Ovary (tissue), 9 donors: ENCODE data around the gene ANKRD1. TPM values are rescaled to one million over a fixed set of nuclear protein-coding genes. Genes with fewer than 3 reads are reported as not detected.
A peak's percentile ranks its signal among the peaks of the same experiment; 100 is the strongest.
"Not testable (repeated sequence)": the region's sequence is repeated elsewhere in the genome, so short reads cannot be mapped to it uniquely, and the experiment has no call there.

Source experiments
- DNase-seq, 5 donors: peaks; one replicate each; pipeline ENCODE4 v3.0.0-alpha.2; 2019 to 2020
- H3K27ac ChIP-seq, 2 donors: fragments of 200-600 bp; one replicate each; pipeline versions ENCODE4 v1.5.1 to v1.8.0; 2019 to 2022
- H3K27me3 ChIP-seq: fragments of 200-600 bp; one replicate; pipeline ENCODE4 v1.8.0; 2022
- H3K36me3 ChIP-seq: fragments of 200-600 bp; sonication (generic); one replicate; pipeline ENCODE4 v1.5.1; 2019
- H3K4me1 ChIP-seq: one replicate; pipeline ENCODE4 v1.8.1; 2013; ENCODE audit warnings: mild to moderate bottlenecking, moderate library complexity; ENCODE audit not compliant: insufficient read depth
- H3K4me3 ChIP-seq: fragments of 200-600 bp; sonication (generic); one replicate; pipeline ENCODE4 v1.5.1; 2017
- H3K9me3 ChIP-seq, 2 donors: fragments of 200-600 bp in 1 of 2; sonication (generic) in 1 of 2; one replicate each; pipeline versions ENCODE4 v1.5.1 to v1.8.1; 2013 to 2019; ENCODE audit warnings: mild to moderate bottlenecking in 1 of 2, moderate library complexity in 1 of 2
- CTCF ChIP-seq, 3 donors: fragments of 450-650 bp in 2 of 3; fragments of 200-600 bp in 1 of 3; IDR thresholded peaks; one replicate each; pipeline versions ENCODE4 v1.5.1 to v1.8.0; 2016 to 2022; ENCODE audit warnings: antibody characterized with exemption in 3 of 3, mild to moderate bottlenecking in 1 of 3
- EP300 ChIP-seq: sonication (generic); formaldehyde crosslinking; IDR thresholded peaks from one replicate; pipeline ENCODE4 v1.6.1; 2017; ENCODE audit warnings: antibody characterized with exemption
- POLR2A ChIP-seq: fragments of 450-650 bp; IDR thresholded peaks from one replicate; pipeline ENCODE4 v1.6.1; 2017; ENCODE audit warnings: antibody characterized with exemption, mild to moderate bottlenecking, moderate library complexity
- WGBS, 3 donors: extraction: QIAGEN DNeasy Blood & Tissue Kit in 1 of 3; methylation state at CpG; one replicate each; pipeline versions ENCODE4 v1.1.5 to v1.1.7; 2013 to 2017; 5-methylcytosine and 5-hydroxymethylcytosine counted together
- intact Hi-C, 4 donors: fragments of 100-400 bp; cut with DNase I; formaldehyde crosslinking; loops; one replicate each; pipeline versions ENCODE4 v1.11.0 to v1.15.1; 2022 to 2023
- polyA plus RNA-seq, 2 donors: library from polyadenylated mRNA; stranded (reverse); fragments of 200-250 nt in 1 of 2; fragments of 350-450 nt in 1 of 2; fragmentation: Illumina TruSeq in 1 of 2; extraction: RNeasy Lipid Tissue Mini Kit (QIAGEN cat#74804) in 1 of 2; gene quantifications; one replicate each; pipeline ENCODE4 v1.2.3, GENCODE V29; 2013 to 2014
- total RNA-seq, 7 donors: library from RNA; depleted of rRNA in 2 of 7; stranded (reverse); fragments of >200 nt in 2 of 7; fragmentation: NEBNext Ultra II Directional in 3 of 7; extraction: Animal tissue kit (Norgen Biotek cat#: 25700) in 3 of 7; gene quantifications; one replicate each; pipeline versions ENCODE4 v1.1.0 to v1.2.4, GENCODE V29; 2016 to 2023
- donor health status: DM: no; HTN: no; CAD: no; lungs with moderate emphysema.
- donor health status: DM: no; HTN: no; CAD: no.
- donor health status: Bipolar disorder and iron deficiency.
- donor health status: DM: yes; HTN: yes; CAD: no.
- donor health status: DM: no; HTN: no; CAD: no.
- donor health status: DM: yes; HTN: yes; CAD: no.

The ANKRD1 gene
- total and polyA plus RNA-seq, 9 donors: 0.27 to 0.84 (median 0.36) TPM; not detected in 4

GRCh38 chr10:90880059-90880719 lies 40.7 kb downstream of the ANKRD1 start:
- H3K9me3 ChIP-seq, intact Hi-C loops, H3K27me3 ChIP-seq, H3K4me1 ChIP-seq, H3K27ac ChIP-seq, DNase-seq, H3K36me3 ChIP-seq, H3K4me3 ChIP-seq: not testable (repeated sequence)
- peak in 1 of 3 donors; percentile 15 for TF ChIP-seq CTCF (IDR thresholded peaks at IDR 0.05)
- WGBS, 3 donors: 67 to 70% (median 69%) methylated on average over 8 of the region's 8 CpGs

- Histone ChIP-seq H3K27me3 (no peaks in the 10 kb centered on the region), H3K4me3 (no peak overlapping the region), H3K27ac (no peak overlapping the region), H3K36me3 (no peaks in the 10 kb centered on the region), H3K9me3 (no peaks in the 10 kb centered on the region), H3K4me1 (no peaks in the 10 kb centered on the region)
- TF ChIP-seq POLR2A: no peak
- no peak for TF ChIP-seq CTCF (IDR thresholded peaks at IDR 0.05)
- TF ChIP-seq EP300: no peak
- no peak for DNase-seq
- intact Hi-C loops: no loop called here
- WGBS, 3 donors: 77 to 82% (median 78%) methylated on average over 2 of the region's 2 CpGs
These were observed 41.8 kb downstream of the ANKRD1 start for GRCh38 chr10:90879062-90879461.

- 13 to 23% (median 19%) methylated on average over 8 of the region's 8 CpGs for WGBS, 3 donors
- TF ChIP-seq POLR2A: no peak
- no peak for TF ChIP-seq EP300
- no peak for TF ChIP-seq CTCF (IDR thresholded peaks at IDR 0.05)
- H3K4me1 ChIP-seq: no peaks in the 10 kb centered on the region
- no peak overlapping the region for H3K27ac ChIP-seq
- intact Hi-C loops: no loop called here
- no peaks in the 10 kb centered on the region for H3K9me3 ChIP-seq
- H3K4me3 ChIP-seq: peak overlapping the region; percentile 67
- no peak for DNase-seq
- H3K36me3 ChIP-seq: no peaks in the 10 kb centered on the region
- no peaks in the 10 kb centered on the region for H3K27me3 ChIP-seq
These were observed 48.3 kb downstream of the ANKRD1 start for GRCh38 chr10:90872648-90873020.

- 0 to 1% (median 0%) methylated on average over 42 to 43 of the region's 43 CpGs for WGBS, 3 donors
- peak in 1 of 3 donors; percentile 22 for TF ChIP-seq CTCF (IDR thresholded peaks at IDR 0.05)
- peak; percentile 52 for TF ChIP-seq POLR2A
- no peak for TF ChIP-seq EP300
- no peaks in the 10 kb centered on the region for H3K9me3 ChIP-seq
- no peaks in the 10 kb centered on the region for H3K4me1 ChIP-seq
- peak within 1 kb of the TSS in 1 of 2 donors; percentile 54 for H3K27ac ChIP-seq
- H3K27me3 ChIP-seq: no peaks in the 10 kb centered on the region
- intact Hi-C loops: no loop called here
- peak; percentile 71 to 86 (median 79) for DNase-seq
- H3K36me3 ChIP-seq: no peaks in the 10 kb centered on the region
- H3K4me3 ChIP-seq: peak within 1 kb of the TSS; percentile 67
These were observed 48.9 kb downstream of the ANKRD1 start, which contains the start of gene RPP30 for GRCh38 chr10:90871766-90872647. RPP30 (plus strand) TSS chr10:90871974; CDS start chr10:90871987, 13 bp downstream.
